Central memory CD4-positive, alpha-beta T cell (primary cell): ENCODE results near the gene FAM72D.
"Not testable (repeated sequence)": the region's sequence is repeated elsewhere in the genome, so short reads cannot be mapped to it uniquely, and the experiment has no call there.

Source experiments
- DNase-seq: peaks from one replicate; pipeline ENCODE4 v3.0.0; 2022
- total RNA-seq, 3 experiments: gene quantifications; one replicate each; lab custom pipeline; 2026; lab: John Stamatoyannopoulos, UW

FAM72D gene
- 0 to 0.46 (median 0.19) reads per million in 3 experiments for total RNA-seq

DNA sequence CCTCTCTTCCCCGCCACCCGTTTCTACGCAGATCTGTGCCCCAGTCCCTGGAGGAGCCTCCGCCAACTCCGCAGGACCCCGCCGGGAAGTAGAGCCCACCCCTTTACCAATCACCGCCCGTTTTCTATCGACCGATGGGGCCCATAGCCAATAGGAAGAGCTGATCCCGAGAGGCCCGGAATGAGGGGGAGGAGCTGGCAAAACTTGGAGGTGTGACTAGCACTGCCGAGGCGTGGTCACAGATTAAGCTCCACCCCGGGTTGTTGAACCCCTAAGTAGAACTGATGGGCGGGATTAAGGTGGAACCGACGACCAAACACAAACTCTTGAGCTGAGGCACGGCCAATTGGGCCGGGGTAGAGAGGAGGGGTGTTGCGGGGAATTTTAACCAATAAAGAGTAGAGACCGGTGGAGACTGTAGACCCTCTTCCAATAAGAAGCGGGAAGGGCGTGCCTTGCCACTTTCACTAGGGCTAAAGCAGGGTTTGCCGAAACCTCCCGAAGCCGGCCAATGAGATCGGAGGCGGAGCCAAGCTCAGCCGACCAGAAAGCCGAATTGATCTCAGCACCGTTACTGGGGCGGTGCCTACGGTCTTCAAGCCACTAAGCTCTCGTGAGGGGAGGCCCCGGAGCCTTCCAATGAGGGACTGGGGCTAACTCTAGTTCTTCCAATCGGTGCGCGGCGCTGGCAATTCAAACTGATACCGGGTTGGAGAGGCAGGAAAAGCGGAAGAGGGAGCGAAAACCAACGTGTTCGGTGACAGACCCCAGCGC, at the start of gene FAM72D, which contains the start of gene SRGAP2B:
Gene FAM72D, plus strand, starts transcription at position 691 of the 774 bp plus-strand sequence. CDS start 874 bp downstream, outside the sequence.
Gene SRGAP2B, minus strand, starts transcription at position 45 of the 774 bp plus-strand sequence. CDS start 2,427 bp downstream, outside the sequence.
- DNase-seq: not testable (repeated sequence)

- not testable (repeated sequence) for DNase-seq
Measured at GRCh38 chr1:145047553-145047952, 48.2 kb upstream of the FAM72D start.

DNA sequence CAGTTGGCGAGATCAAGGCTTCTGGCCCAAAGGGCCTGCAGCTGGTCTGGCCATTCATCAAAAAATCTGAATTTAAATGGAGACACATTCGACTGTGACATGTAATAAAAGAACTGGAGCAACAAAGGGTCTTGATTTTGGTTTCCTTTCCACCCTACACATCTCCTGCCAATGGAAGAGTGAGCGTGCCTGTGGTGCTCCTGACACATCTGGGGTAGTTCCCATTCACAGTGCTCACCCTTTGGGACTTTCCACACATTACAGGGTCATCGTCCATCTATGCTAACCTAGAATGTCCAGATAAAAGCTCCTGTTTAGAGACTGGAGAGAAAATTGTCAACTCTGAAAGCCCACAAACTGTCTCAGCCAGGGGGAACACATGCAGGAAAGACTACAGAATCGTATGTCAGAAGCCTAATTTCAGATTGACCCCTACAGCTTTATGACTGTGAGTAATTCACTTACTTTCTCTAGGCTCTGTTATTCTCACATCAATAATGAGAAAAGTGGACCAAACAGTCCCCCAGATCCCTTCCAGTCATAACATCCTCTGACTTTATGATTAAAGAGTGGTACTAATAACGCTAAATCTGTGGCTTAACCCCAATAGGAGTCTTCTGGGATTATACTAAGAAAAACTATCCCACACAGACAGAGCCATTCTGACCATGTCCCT, 47.5 kb upstream of the FAM72D start:
- DNase-seq: not testable (repeated sequence)

DNA sequence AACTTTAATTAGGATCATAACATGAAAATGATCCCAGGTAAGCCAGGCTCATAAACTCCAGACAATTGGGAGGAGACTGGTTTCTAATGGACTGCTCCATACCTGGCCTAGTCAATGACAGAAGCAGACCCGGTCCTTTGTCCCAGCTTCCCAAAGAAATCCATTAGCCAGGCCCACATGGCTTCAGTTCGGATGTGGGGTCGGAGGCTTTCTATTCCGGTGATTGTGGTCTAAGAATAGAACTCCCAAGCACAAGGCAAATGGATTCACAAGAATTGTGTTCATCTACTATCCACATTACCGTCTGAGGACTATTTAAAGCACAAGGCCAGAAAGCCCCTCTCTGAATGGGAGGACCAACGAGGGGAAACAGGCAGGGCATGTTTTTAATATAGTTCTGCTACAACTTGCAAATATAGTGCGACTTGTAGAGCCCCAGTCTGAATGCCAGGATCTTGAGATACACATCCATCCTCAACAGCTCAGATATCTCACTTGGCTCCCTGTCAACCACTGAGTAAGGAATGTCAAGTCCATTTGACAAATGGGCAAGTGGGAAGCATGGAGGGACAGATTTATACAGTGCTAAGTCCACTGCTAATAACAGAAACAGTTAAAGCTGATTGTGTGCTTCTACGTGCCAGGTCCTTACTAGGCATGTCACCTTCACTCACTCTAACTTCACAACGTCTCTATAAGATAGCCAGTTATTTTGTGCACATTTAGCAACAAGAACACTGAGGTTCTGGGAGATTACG, 43.6 kb upstream of the FAM72D start:
- DNase-seq: not testable (repeated sequence)

- not testable (repeated sequence) for DNase-seq
Measured at GRCh38 chr1:145053428-145053827, 42.3 kb upstream of the FAM72D start.

DNA sequence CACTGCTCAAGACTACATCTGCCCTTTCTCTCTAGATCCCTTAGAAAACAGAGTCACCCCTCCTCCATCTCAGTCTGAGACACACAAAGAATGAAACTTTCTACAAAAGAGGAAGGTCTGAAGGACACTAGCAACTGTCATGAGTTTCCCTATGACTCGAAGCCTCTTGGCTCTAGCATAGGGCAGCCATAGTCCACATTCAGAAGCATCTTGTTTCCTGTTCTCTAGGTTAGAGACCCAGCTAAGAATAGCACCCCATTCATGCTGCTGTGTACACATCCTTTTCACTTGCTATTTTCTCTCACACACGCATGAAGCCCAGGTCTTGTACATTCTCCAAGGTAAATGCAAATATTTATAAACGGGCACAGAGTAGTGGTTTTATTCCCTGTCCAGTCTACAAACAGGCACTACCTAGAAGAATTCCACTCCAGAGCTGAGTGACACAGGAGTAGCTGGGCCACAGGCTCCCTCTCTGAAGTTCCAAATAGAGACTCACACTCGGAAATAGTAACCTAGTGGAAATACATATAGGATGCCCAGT, 40.5 kb upstream of the FAM72D start:
- not testable (repeated sequence) for DNase-seq

GRCh38 chr1:145058184-145058583, 37.6 kb upstream of the FAM72D start:
- DNase-seq: not testable (repeated sequence)

GRCh38 chr1:145063285-145063684, 32.5 kb upstream of the FAM72D start:
- not testable (repeated sequence) for DNase-seq

- DNase-seq: not testable (repeated sequence)
Measured at GRCh38 chr1:145063941-145064648, 31.7 kb upstream of the FAM72D start.

- not testable (repeated sequence) for DNase-seq
Measured at GRCh38 chr1:145065194-145065826, 30.5 kb upstream of the FAM72D start.

DNA sequence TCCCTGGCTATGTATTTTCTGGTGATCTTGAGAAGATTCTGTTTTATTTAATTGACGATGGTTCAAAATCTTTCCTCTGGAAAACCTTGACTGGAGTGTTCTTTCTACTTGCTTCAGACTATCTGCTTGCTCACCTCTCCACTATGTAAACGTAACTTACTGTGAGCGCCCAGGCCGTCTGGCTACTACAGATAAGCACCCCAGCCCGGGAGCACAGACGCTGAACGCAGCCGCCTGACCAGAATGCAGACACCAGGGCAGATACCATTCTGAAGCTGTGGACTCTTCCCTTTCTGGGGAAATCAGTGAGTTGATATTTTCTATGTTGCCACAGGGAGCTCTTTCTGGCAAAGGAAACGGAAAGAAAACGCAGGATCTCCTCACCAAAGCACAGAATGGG, 29.3 kb upstream of the FAM72D start:
- DNase-seq: not testable (repeated sequence)

DNA sequence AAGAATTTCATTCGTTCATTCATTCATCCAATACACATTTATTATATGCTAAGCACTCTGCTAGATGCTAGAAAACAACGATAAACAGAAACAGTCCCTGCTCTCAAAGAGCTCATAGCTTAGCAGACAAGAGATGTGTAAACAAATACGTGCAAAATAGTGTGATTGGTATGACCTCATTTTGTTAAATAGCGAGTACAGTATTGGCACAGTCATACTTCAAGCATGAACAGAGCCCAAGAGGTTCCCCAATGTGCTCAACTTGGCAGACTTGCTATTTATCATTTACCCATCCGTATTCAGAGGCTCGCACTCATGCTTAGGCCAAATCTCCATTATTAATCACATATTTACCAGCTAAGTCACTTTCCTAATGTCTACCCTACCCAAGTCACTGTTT, 24.2 kb upstream of the FAM72D start:
- not testable (repeated sequence) for DNase-seq

DNA sequence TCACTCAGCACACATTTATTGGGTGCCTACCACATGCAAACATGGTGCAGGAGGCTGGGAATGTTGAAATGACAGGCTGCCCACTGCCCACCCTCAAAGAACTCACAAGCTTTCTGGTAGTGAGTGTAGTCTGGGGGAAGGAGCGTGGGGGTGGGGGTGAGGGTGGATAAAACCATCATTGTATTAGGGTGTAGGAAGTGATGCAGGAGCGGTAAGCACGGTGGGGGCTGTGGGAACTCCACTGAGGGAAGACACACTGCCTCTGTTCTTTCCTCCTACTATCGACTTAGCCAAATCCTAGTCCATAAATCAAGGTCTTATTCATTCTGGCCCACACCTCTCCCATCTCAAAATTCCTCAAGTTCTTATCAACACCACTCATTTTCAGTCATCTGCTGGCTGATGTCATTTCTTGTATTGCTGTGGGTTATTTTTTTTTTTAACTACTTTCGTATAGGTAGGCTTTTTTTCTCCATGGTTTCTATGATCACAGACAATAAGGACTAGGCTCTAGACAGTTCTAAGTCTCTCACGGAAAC, 21.7 kb upstream of the FAM72D start:
- DNase-seq: not testable (repeated sequence)

DNA sequence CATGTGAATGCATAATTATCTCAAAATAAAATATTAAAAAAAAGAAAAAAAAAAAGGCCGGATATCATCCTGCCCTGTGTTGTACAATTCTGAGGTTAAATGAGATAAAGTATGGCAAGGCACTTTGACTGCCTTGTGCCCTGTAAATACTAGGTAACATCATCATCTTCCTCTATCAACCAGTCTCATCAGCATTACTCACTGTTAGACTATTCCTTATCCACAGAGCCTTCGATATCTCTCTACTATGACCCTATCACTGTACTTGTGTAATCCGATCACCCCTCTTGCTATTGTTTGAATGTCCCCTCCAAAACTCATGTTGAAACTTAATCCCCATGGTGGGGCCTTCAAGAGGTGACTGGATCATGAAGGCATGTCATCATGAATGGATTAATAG, 18.9 kb upstream of the FAM72D start:
- DNase-seq: not testable (repeated sequence)

DNA sequence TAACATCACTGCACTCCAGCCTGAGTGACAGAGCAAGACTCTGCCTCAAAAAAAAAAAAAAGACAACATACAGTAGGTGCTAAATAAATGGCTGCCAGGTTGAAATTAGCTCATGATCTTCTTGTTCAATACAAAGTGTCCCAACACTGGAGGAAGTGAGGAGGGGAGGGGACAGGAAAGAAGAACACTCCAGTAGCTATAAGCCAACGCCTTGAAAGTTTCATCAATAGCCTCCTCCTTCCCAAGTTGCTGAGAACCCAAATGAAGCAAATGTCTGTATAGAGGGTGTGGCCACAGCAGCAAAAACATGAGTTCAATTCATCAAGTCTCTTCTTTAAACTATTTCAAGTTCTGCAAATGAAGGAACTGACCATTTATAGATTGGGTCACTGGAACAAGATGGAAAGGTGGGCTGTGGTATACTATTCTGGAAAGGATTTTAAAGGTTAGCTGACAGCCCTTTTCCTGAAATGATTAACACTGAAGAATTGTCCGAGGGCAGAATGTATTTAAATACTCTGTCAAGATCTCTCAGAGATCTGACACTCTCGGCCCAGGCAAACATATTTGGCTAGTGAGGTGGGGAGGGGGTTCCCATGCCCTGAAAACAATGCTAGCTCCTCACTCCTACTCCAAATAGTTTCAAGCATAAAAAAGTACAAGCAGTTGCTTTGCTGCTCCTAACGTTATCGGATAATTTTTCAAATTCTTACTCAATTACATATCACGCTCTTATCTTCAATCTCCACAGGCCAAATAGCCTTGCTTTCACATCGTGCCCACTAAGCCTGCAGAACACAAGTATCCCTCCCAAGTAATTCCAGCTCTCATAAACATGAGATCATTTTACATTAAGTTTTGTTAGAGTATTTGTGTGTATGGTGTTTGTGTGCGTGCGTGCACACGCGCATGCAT, 17.6 kb upstream of the FAM72D start:
- not testable (repeated sequence) for DNase-seq

DNA sequence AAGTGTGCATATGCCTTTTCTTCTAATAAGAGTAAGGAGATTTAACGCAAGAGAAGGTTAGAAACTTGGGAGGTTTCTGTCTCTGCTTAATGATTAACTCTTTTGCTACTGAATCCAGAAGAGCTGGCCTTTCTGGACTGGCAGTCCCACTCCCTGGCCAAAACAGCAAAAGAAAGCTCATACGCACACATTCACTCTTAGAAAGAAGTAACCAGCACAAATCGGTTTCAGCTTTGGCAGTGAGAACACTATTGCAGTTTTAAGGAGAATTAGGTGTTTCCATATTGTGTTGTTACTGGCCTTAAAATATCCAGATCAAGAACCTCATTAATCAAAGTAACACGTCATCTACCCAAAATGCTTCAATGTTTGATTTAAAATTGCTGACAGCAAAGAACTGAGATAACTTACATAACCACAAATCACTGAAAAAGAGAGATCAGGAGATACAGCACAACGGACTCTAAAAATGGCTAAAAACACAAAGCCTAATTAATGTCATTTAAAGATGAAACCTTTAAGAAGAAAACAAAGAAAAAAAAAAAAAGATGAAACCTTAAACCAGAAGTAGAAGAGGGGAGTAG, 16.9 kb upstream of the FAM72D start:
- DNase-seq: not testable (repeated sequence)

- not testable (repeated sequence) for DNase-seq
Measured at GRCh38 chr1:145079737-145080136, 16.0 kb upstream of the FAM72D start.

GRCh38 chr1:145080193-145080592, 15.6 kb upstream of the FAM72D start:
- not testable (repeated sequence) for DNase-seq

DNA sequence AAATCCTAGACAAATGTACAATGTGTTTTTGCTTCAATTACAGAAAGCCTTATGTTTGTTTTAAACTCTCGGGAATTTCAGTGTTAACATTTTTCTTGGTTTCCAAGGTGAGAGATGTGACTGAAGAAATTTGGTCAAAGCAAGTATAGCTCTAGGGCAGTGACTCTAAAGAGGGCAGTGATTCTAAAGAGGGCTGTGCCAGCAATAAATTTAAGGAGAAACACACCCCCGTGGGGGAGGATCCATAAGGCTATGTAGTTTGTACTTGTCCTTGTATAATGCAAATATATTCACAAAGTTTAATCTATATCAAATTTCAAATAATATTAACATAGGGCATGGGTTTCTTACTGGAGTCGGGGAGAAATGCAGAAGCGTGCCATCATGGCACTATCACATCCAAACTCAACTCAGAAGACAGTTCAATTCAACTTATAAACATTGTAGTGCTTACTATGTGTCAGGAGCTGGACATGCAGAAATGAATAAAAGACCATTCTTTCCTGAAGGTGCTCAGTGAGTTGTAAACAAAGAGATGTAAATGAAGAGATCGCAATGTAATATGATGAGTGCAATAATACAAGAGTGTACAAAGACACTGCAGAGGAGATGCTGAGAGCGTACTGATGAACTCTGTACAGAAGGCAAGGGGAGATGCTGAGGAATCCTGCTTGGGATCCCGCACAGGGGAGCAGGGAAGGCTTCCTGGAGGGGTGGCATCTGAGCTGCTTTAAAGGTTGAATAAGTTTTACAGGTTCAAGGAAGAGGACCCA, 13.1 kb upstream of the FAM72D start:
- not testable (repeated sequence) for DNase-seq
